ENCODE results near the gene DBNL. TPM values are rescaled to one million over a fixed set of nuclear protein-coding genes. Genes with fewer than 3 reads are reported as not detected.

DBNL gene
- total RNA-seq, 4 donors from 2014 or later: 108 to 165 (median 138) TPM

DNA sequence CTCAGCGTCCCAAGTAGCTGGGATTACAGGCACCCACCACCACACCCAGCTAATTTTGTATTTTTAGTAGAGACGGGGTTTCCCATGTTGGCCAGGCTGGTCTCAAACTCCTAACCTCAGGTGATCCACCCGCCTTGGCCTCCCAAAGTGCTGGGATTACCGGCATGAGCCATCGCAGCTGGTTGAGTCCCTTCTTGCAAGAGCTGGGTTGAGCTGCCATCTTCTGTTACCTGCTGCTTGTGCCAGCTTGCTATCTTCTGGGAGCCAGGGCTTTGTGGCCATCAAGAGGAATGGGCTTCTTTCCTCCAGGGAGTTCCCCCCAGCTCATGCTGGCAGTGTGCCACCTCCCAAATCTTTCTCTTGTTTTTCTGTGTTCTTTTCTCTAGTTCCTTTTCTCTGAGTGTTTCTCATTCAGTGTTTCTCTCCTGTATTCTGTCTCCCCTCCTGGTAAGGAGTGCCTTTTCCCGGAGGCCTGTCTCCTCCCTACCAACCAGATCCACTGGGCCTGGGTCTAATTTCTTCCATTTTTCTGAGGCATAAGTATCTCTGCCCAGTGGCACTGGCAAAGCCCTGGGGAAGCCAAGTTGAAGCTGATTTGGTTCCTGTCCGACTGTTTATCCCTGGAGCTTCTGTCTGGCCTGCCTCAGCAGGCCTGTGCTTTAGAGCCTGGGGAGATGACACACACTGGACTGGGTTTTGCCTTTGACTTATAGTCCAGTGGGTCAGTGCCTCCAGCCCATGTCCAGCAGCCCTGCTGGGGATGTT is 3.7 kb downstream of the DBNL start:
- 91 to 94% methylated on average over 7 of the region's 7 CpGs for WGBS, 2 donors

DNA sequence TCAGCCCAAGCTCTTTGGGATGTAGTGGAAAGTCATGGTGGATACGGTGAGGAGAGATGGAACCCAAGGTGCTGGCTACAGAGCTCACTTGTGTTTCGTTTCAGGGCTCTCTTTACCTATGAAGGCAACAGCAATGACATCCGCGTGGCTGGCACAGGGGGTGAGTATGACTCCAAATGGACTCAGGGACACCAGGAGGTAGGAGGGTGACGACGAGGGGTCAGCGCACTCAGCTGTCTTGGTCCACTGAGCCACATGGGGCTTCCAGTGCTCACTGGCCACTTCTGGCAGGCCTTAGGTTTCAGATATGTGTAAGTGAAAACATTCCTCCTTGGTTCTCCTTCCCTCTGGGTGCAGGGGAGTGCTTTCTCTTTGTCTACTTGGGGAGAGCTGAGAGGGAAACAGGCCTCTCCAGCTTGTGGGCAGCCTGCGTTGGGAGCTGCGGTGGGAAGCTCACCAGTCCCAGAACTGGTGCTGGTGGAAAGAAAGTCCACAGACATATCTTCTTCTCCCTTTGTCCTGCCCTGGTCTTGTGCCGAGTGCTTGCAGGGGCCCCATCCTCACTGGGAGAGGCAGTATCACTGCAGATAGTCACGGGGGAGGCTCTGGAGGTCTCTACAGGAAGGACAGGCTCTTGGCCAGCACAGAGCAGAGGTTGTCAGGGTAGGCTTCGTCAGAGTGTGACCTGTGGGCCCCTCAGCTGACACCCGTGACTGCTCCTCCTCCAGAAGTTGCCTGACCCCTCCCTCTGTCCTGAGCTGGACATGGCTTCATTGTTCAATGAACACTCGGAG is 5.8 kb downstream of the DBNL start:
- peaks cover 32 to 46% of the 10 kb centered on the region in 2 donors for H3K36me3 ChIP-seq
- H3K4me3 ChIP-seq (replicated peaks in 1 of 3): no peak overlapping the region
- H3K27me3 ChIP-seq: no peaks in the 10 kb centered on the region
- no peaks in the 10 kb centered on the region for H3K9me3 ChIP-seq
- intact Hi-C loops (cut with DNase I): no loop called here
- WGBS, 2 donors: 90 to 94% methylated on average over 9 to 14 of the region's 14 CpGs
- no peak for DNase-seq
- no peak for TF ChIP-seq POLR2A (IDR thresholded peaks at IDR 0.05)
- TF ChIP-seq, protein P1, sequence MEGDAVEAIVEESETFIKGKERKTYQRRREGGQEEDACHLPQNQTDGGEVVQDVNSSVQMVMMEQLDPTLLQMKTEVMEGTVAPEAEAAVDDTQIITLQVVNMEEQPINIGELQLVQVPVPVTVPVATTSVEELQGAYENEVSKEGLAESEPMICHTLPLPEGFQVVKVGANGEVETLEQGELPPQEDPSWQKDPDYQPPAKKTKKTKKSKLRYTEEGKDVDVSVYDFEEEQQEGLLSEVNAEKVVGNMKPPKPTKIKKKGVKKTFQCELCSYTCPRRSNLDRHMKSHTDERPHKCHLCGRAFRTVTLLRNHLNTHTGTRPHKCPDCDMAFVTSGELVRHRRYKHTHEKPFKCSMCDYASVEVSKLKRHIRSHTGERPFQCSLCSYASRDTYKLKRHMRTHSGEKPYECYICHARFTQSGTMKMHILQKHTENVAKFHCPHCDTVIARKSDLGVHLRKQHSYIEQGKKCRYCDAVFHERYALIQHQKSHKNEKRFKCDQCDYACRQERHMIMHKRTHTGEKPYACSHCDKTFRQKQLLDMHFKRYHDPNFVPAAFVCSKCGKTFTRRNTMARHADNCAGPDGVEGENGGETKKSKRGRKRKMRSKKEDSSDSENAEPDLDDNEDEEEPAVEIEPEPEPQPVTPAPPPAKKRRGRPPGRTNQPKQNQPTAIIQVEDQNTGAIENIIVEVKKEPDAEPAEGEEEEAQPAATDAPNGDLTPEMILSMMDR (IDR thresholded peaks at IDR 0.05): no peak
- H3K4me1 ChIP-seq: peaks cover 6 to 12% of the 10 kb centered on the region in 2 donors
- H3K27ac ChIP-seq: no peak overlapping the region

More for the DNA sequence above, 3.7 kb downstream of the DBNL start:
- DNase-seq: no peak
- Histone ChIP-seq H3K27ac (no peak overlapping the region), H3K4me1 (peaks cover 14 to 23% of the 10 kb centered on the region in 2 donors), H3K36me3 (peaks cover 24 to 32% of the 10 kb centered on the region in 2 donors), H3K9me3 (no peaks in the 10 kb centered on the region), H3K27me3 (no peaks in the 10 kb centered on the region), H3K4me3 (replicated peaks in 1 of 3) (no peak overlapping the region)
- intact Hi-C loops (cut with DNase I): no loop called here
- TF ChIP-seq POLR2A (IDR thresholded peaks at IDR 0.05): no peak
- TF ChIP-seq, protein P1 (IDR thresholded peaks at IDR 0.05): no peak

DNA sequence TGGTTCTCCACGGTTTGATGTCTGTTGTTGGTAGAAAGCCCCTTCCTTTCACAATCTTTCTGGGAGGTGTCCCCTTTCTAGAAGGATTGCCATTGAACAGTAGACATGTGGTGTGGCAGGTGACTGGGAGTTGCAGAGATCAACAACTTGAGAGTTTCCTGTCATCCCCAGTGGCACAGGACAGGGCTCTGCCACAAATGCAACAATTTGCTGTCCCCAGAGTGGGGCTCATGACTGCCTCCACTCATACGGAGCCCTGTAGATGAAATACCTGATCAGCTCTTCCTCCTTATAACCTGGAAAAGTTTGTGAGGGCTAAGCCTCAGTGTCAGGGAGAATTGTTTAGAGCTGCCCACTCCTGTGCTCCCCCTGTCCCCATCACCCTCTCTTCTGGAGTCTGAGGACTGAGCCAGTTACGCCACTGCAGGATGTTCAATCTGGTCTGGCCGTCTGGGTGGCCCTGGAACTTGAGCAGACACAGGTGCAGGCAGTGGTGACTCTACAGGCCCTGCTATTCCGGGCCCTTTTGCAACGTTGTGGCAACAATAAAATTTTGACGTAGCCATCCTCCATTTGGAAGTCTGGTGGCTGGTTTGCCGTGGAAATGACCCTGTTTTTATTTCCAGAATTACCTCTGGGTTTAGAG is 6.5 kb downstream of the DBNL start:
- WGBS, 2 donors: 81 to 85% methylated on average over 8 of the region's 8 CpGs
- no peak overlapping the region for H3K4me3 ChIP-seq (replicated peaks in 1 of 3)
- H3K27ac ChIP-seq: no peak overlapping the region
- DNase-seq: no peak
- no peaks in the 10 kb centered on the region for H3K9me3 ChIP-seq
- no peaks in the 10 kb centered on the region for H3K27me3 ChIP-seq
- peaks cover 33 to 46% of the 10 kb centered on the region in 2 donors for H3K36me3 ChIP-seq
- intact Hi-C loops (cut with DNase I): no loop called here
- TF ChIP-seq, protein P1 (IDR thresholded peaks at IDR 0.05): no peak
- TF ChIP-seq POLR2A (IDR thresholded peaks at IDR 0.05): no peak
- peaks cover 0 to 6% of the 10 kb centered on the region in 2 donors for H3K4me1 ChIP-seq

DNA sequence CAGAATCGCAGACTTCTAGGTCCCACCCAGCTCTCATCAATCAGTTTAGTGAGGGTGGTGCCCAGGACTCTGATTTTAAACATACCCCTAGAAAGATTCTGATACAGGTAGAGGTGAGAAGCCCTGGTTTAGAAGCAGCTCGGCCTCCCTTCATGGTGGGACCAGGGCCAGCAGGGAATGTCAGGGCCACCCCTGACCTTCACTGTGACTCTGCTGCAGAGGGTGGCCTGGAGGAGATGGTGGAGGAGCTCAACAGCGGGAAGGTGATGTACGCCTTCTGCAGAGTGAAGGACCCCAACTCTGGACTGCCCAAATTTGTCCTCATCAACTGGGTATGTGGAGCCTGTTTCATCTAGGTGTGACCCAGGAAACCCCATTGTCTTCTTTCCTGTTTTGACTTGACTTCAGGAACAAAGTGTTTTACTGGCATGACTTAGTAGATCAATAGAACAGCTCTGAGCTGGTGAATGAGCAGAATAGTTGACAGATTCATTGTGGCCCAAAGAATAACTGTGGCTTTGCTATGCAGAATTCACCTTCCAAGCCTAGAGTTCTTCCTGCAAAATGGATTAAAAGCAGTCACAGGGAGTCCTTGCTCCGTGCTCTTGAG is 7.2 kb downstream of the DBNL start:
- intact Hi-C loops (cut with DNase I): no loop called here
- H3K4me1 ChIP-seq: no peaks in the 10 kb centered on the region
- H3K27ac ChIP-seq: no peak overlapping the region

More for the DNA sequence above, 7.2 kb downstream of the DBNL start:
- WGBS, 2 donors: 94 to 100% methylated on average over 5 of the region's 5 CpGs
- no peak overlapping the region for H3K4me3 ChIP-seq (replicated peaks in 1 of 3)
- no peaks in the 10 kb centered on the region for H3K9me3 ChIP-seq
- no peak for DNase-seq
- H3K27me3 ChIP-seq: no peaks in the 10 kb centered on the region
- no peak for TF ChIP-seq POLR2A (IDR thresholded peaks at IDR 0.05)
- TF ChIP-seq, protein P1 (IDR thresholded peaks at IDR 0.05): no peak
- peaks cover 40 to 47% of the 10 kb centered on the region in 2 donors for H3K36me3 ChIP-seq
